Lung (tissue), 12 donors: Measurements from ENCODE around the gene TUBB. TPM values are rescaled to one million over a fixed set of nuclear protein-coding genes. Genes with fewer than 3 reads are reported as not detected.
"Not testable (repeated sequence)": the region's sequence is repeated elsewhere in the genome, so short reads cannot be mapped to it uniquely, and the experiment has no call there.

ENCODE experiments used
- ATAC-seq: fragments of 200-7000 bp; cut with Tn5 transposase; one replicate; pipeline ENCODE4 v1.9.1; 2020; ENCODE audit warnings: moderate number of reproducible peaks; ENCODE audit not compliant: insufficient read depth, low FRiP score
- DNase-seq, 3 donors: peaks; one replicate each; pipeline ENCODE4 v3.0.0-alpha.2; 2013 to 2017
- H3K27ac ChIP-seq, 2 donors: one replicate each; pipeline ENCODE4 v1.5.1; 2013; ENCODE audit warnings: mild to moderate bottlenecking in 2 of 2, moderate library complexity in 2 of 2, control low read depth in 1 of 2, inconsistent platforms in 1 of 2, low read depth in 1 of 2, low read length in 1 of 2
- H3K27me3 ChIP-seq, 3 donors: one replicate each; pipeline ENCODE4 v1.5.1; 2013; ENCODE audit warnings: low read length in 2 of 3; ENCODE audit not compliant: control insufficient read depth in 3 of 3, insufficient read depth in 3 of 3
- H3K36me3 ChIP-seq, 4 donors: one replicate each; pipeline ENCODE4 v1.5.1; 2013; ENCODE audit warnings: low read length in 4 of 4, mild to moderate bottlenecking in 1 of 4, moderate library complexity in 1 of 4; ENCODE audit not compliant: control insufficient read depth in 4 of 4, insufficient read depth in 4 of 4
- H3K4me1 ChIP-seq, 5 donors: one replicate each; pipeline ENCODE4 v1.5.1; 2013; ENCODE audit warnings: low read length in 5 of 5, mild to moderate bottlenecking in 2 of 5, moderate library complexity in 1 of 5; ENCODE audit not compliant: control insufficient read depth in 5 of 5, insufficient read depth in 5 of 5
- H3K4me3 ChIP-seq: one replicate; pipeline ENCODE4 v1.5.1; 2013; ENCODE audit warnings: mild to moderate bottlenecking, control low read depth, moderate library complexity
- H3K9ac ChIP-seq, 2 donors: one replicate each; pipeline ENCODE4 v1.5.1; 2013; ENCODE audit warnings: low read length in 2 of 2, control low read depth in 1 of 2; ENCODE audit not compliant: insufficient read depth in 1 of 2
- H3K9me3 ChIP-seq, 4 donors: one replicate each; pipeline ENCODE4 v1.5.1; 2013; ENCODE audit warnings: low read length in 3 of 4, mild to moderate bottlenecking in 1 of 4, moderate library complexity in 1 of 4; ENCODE audit not compliant: control insufficient read depth in 4 of 4, insufficient read depth in 3 of 4
- CTCF ChIP-seq: IDR thresholded peaks from 2 replicates; pipeline ENCODE4 v1.5.1; 2012; ENCODE audit warnings: mild to moderate bottlenecking; ENCODE audit errors: control extremely low read depth, extremely low read depth
- WGBS, 2 donors: extraction: QIAGEN DNeasy Blood & Tissue Kit; methylation state at CpG; one replicate each; pipeline ENCODE4 v1.1.7; 2013; 5-methylcytosine and 5-hydroxymethylcytosine counted together
- polyA plus RNA-seq, 2 donors: library from polyadenylated mRNA; stranded (reverse); fragments of 200-250 nt; gene quantifications; one replicate each; pipeline ENCODE4 v1.2.1, GENCODE V29; 2013
- total RNA-seq, 2 donors: library from RNA; depleted of rRNA in 1 of 2; stranded (reverse); fragments of >200 nt in 1 of 2; gene quantifications; one replicate each; pipeline ENCODE4 v1.2.1, GENCODE V29; 2014 to 2021
- donor health status: control.
- donor health status: control.
- donor health status: Bipolar disorder and iron deficiency.
- donor health status: healthy.
- donor health status: DM: yes; HTN: yes; CAD: no.

The TUBB gene
- total and polyA plus RNA-seq, 4 donors = 171 to 403 (median 297) TPM

GRCh38 chr6:30721198-30722024 is 1.3 kb downstream of the TUBB start:
- 1% methylated on average over 63 to 71 of the region's 71 CpGs for WGBS, 2 donors
- Histone ChIP-seq H3K9me3 (no peaks in the 10 kb centered on the region), H3K4me3 (peak overlapping the region; percentile 58), H3K9ac (peak overlapping the region; percentile 99), H3K36me3 (peaks cover 6 to 48% (median 29%) of the 10 kb centered on the region in 4 donors), H3K27ac (peak overlapping the region; percentile 94 to 95), H3K4me1 (peaks cover 4 to 42% (median 9%) of the 10 kb centered on the region in 5 donors), H3K27me3 (no peaks in the 10 kb centered on the region)
- DNase-seq (peak; percentile 94 to 97 (median 94)), ATAC-seq (peak; percentile 74)
- no peak for TF ChIP-seq CTCF

GRCh38 chr6:30722025-30722279 is 1.8 kb downstream of the TUBB start:
- Histone ChIP-seq H3K4me1 (peaks cover 4 to 36% (median 7%) of the 10 kb centered on the region in 5 donors), H3K9ac (peak overlapping the region in 1 of 2 donors; percentile 62), H3K36me3 (peaks cover 6 to 48% (median 31%) of the 10 kb centered on the region in 4 donors), H3K27ac (peak overlapping the region; percentile 88 to 94), H3K4me3 (peak overlapping the region; percentile 54)
- not testable (repeated sequence) for H3K9me3 ChIP-seq, DNase-seq, H3K27me3 ChIP-seq, ATAC-seq
- 8 to 9% methylated on average over 10 of the region's 10 CpGs for WGBS, 2 donors

DNA sequence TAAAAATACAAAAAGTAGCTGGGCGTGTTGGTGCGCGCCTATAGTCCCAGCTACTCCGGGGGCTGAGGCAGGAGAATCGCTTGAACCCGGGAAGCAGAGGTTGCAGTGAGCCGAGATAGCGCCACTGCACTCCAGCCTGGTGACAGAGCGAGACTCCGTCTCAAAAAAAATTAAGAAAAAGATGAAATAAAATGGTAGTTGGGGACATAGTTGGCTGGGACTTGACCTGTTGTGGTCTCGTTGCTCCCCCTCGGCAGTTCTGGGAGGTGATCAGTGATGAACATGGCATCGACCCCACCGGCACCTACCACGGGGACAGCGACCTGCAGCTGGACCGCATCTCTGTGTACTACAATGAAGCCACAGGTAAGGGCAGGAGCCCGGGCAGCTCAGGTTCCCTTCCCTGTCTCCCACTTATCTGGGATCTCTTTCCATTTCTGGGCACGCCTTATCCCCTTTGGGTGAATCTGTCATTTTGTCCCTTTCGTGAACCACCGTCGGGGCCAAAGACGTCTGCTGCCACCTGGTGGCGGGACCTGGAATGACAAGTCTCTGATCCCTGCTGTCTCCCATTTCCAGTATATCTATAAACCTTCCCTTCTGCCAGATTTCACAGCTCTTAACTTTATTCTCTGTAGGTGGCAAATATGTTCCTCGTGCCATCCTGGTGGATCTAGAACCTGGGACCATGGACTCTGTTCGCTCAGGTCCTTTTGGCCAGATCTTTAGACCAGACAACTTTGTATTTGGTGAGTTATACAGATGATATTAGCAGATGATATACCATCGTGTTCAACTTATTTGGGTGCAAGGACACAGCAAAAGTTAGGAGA is 2.3 kb downstream of the TUBB start:
- peak overlapping the region; percentile 22 for H3K4me3 ChIP-seq
- DNase-seq (peak; percentile 84 to 87 (median 87)), ATAC-seq (no peak)
- peaks cover 6 to 48% (median 32%) of the 10 kb centered on the region in 4 donors for H3K36me3 ChIP-seq
- H3K9ac ChIP-seq = peak overlapping the region in 1 of 2 donors; percentile 47
- TF ChIP-seq CTCF = peak; percentile 97
- no peaks in the 10 kb centered on the region for H3K27me3 ChIP-seq
- 15 to 19% methylated on average over 27 of the region's 27 CpGs for WGBS, 2 donors
- peak overlapping the region; percentile 88 to 94 for H3K27ac ChIP-seq
- no peaks in the 10 kb centered on the region for H3K9me3 ChIP-seq
- H3K4me1 ChIP-seq = peaks cover 4 to 36% (median 7%) of the 10 kb centered on the region in 5 donors

- peak overlapping the region in 1 of 2 donors; percentile 11 for H3K27ac ChIP-seq
- H3K36me3 ChIP-seq = peaks cover 6 to 53% (median 39%) of the 10 kb centered on the region in 4 donors
- H3K9ac ChIP-seq, DNase-seq, ATAC-seq, H3K9me3 ChIP-seq, H3K4me3 ChIP-seq, H3K27me3 ChIP-seq: not testable (repeated sequence)
- WGBS, 2 donors = 71 to 77% methylated on average over 16 of the region's 16 CpGs
- H3K4me1 ChIP-seq = peaks cover 4 to 36% (median 7%) of the 10 kb centered on the region in 5 donors
Observed at GRCh38 chr6:30723159-30723842, 3.1 kb downstream of the TUBB start.

DNA sequence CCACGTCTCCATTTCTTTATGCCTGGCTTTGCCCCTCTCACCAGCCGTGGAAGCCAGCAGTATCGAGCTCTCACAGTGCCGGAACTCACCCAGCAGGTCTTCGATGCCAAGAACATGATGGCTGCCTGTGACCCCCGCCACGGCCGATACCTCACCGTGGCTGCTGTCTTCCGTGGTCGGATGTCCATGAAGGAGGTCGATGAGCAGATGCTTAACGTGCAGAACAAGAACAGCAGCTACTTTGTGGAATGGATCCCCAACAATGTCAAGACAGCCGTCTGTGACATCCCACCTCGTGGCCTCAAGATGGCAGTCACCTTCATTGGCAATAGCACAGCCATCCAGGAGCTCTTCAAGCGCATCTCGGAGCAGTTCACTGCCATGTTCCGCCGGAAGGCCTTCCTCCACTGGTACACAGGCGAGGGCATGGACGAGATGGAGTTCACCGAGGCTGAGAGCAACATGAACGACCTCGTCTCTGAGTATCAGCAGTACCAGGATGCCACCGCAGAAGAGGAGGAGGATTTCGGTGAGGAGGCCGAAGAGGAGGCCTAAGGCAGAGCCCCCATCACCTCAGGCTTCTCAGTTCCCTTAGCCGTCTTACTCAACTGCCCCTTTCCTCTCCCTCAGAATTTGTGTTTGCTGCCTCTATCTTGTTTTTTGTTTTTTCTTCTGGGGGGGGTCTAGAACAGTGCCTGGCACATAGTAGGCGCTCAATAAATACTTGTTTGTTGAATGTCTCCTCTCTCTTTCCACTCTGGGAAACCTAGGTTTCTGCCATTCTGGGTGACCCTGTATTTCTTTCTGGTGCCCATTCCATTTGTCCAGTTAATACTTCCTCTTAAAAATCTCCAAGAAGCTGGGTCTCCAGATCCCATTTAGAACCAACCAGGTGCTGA is 3.9 kb downstream of the TUBB start:
- WGBS, 2 donors = 63 to 74% methylated on average over 29 of the region's 29 CpGs
- H3K4me1 ChIP-seq = peaks cover 2 to 31% (median 7%) of the 10 kb centered on the region in 5 donors
- peak overlapping the region in 1 of 2 donors; percentile 5 for H3K9ac ChIP-seq
- peaks cover 6 to 53% (median 40%) of the 10 kb centered on the region in 4 donors for H3K36me3 ChIP-seq
- ATAC-seq, H3K9me3 ChIP-seq, H3K4me3 ChIP-seq, H3K27me3 ChIP-seq, DNase-seq: not testable (repeated sequence)
- peak overlapping the region in 1 of 2 donors; percentile 11 for H3K27ac ChIP-seq
